ENCODE data around the gene C3orf20.

- no peak for TF ChIP-seq CTCF (IDR thresholded peaks at IDR 0.05)
- no peak for TF ChIP-seq POLR2A (IDR thresholded peaks at IDR 0.05)
Measured at GRCh38 chr3:14730703-14731382, 55.9 kb downstream of the C3orf20 start.
